RKO (cell line): Measurements from ENCODE around the gene ATP6V1G2.

ENCODE experiments used
- DNase-seq: peaks from one replicate; pipeline ENCODE4 v3.0.0-alpha.2; 2016; ENCODE audit warnings: low spot score

Gene ATP6V1G2

DNA sequence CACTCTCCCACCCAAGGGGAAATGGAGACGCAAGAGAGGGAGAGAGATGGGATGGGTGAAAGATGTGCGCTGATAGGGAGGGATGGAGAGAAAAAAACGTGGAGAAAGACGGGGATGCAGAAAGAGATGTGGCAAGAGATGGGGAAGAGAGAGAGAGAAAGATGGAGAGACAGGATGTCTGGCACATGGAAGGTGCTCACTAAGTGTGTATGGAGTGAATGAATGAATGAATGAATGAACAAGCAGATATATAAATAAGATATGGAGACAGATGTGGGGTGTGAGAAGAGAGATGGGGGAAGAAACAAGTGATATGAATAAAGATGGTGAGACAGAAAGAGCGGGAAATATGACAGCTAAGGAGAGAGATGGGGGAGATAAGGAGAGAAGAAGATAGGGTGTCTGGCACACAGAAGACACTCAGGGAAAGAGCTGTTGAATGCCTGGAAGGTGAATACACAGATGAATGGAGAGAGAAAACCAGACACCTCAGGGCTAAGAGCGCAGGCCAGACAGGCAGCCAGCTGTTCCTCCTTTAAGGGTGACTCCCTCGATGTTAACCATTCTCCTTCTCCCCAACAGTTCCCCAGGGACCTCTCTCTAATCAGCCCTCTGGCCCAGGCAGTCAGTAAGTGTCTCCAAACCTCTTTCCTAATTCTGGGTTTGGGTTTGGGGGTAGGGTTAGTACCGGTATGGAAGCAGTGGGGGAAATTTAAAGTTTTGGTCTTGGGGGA, 29.7 kb upstream of the ATP6V1G2 start:
- no peak for DNase-seq

DNA sequence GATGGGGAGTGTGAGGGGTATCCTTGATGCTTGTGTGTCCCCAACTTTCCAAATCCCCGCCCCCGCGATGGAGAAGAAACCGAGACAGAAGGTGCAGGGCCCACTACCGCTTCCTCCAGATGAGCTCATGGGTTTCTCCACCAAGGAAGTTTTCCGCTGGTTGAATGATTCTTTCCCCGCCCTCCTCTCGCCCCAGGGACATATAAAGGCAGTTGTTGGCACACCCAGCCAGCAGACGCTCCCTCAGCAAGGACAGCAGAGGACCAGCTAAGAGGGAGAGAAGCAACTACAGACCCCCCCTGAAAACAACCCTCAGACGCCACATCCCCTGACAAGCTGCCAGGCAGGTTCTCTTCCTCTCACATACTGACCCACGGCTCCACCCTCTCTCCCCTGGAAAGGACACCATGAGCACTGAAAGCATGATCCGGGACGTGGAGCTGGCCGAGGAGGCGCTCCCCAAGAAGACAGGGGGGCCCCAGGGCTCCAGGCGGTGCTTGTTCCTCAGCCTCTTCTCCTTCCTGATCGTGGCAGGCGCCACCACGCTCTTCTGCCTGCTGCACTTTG, 29.0 kb upstream of the ATP6V1G2 start, which contains the start of gene TNF:
Gene TNF, plus strand, starts transcription at position 231 of the 567 bp plus-strand sequence. Its CDS starts 177 bp downstream, at position 408.
- DNase-seq = no peak

DNA sequence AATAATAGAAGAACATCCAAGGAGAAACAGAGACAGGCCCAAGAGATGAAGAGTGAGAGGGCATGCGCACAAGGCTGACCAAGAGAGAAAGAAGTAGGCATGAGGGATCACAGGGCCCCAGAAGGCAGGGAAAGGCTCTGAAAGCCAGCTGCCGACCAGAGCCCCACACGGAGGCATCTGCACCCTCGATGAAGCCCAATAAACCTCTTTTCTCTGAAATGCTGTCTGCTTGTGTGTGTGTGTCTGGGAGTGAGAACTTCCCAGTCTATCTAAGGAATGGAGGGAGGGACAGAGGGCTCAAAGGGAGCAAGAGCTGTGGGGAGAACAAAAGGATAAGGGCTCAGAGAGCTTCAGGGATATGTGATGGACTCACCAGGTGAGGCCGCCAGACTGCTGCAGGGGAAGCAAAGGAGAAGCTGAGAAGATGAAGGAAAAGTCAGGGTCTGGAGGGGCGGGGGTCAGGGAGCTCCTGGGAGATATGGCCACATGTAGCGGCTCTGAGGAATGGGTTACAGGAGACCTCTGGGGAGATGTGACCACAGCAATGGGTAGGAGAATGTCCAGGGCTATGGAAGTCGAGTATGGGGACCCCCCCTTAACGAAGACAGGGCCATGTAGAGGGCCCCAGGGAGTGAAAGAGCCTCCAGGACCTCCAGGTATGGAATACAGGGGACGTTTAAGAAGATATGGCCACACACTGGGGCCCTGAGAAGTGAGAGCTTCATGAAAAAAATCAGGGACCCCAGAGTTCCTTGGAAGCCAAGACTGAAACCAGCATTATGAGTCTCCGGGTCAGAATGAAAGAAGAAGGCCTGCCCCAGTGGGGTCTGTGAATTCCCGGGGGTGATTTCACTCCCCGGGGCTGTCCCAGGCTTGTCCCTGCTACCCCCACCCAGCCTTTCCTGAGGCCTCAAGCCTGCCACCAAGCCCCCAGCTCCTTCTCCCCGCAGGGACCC, 28.0 kb upstream of the ATP6V1G2 start:
- no peak for DNase-seq

GRCh38 chr6:31573239-31574105, 27.1 kb upstream of the ATP6V1G2 start:
- DNase-seq = no peak

DNA sequence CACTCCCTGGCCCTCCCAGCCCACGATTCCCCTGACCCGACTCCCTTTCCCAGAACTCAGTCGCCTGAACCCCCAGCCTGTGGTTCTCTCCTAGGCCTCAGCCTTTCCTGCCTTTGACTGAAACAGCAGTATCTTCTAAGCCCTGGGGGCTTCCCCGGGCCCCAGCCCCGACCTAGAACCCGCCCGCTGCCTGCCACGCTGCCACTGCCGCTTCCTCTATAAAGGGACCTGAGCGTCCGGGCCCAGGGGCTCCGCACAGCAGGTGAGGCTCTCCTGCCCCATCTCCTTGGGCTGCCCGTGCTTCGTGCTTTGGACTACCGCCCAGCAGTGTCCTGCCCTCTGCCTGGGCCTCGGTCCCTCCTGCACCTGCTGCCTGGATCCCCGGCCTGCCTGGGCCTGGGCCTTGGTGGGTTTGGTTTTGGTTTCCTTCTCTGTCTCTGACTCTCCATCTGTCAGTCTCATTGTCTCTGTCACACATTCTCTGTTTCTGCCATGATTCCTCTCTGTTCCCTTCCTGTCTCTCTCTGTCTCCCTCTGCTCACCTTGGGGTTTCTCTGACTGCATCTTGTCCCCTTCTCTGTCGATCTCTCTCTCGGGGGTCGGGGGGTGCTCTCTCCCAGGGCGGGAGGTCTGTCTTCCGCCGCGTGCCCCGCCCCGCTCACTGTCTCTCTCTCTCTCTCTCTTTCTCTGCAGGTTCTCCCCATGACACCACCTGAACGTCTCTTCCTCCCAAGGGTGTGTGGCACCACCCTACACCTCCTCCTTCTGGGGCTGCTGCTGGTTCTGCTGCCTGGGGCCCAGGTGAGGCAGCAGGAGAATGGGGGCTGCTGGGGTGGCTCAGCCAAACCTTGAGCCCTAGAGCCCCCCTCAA, 25.9 kb upstream of the ATP6V1G2 start, which contains the start of gene LTA:
Gene LTA, plus strand, starts transcription at position 249 of the 871 bp plus-strand sequence. Its CDS starts 454 bp downstream, at position 703.
- DNase-seq = no peak

- no peak for DNase-seq
Observed at GRCh38 chr6:31569861-31570536, 23.6 kb upstream of the ATP6V1G2 start.

- no peak for DNase-seq
Observed at GRCh38 chr6:31568537-31568961, 22.1 kb upstream of the ATP6V1G2 start.

GRCh38 chr6:31567531-31568370, 21.3 kb upstream of the ATP6V1G2 start:
- DNase-seq = no peak

DNA sequence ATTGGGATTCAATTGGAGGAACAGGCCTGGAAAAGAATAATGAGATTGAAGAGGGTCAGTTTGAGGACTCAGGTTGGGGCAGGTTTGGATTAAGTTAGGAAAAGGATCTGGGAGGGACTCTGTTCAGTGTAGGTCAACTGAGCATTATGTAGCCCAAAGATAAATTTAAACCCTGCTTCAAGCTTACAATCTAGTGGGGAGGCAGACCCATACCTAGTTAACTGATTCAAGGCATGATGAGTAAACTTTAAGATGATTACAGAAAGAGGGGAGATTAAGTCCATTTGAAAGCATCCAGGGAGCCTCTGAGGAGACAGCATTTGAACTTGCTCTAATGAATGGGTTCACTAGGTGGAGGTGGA, 14.3 kb upstream of the ATP6V1G2 start:
- DNase-seq = no peak

GRCh38 chr6:31559958-31560696, 13.7 kb upstream of the ATP6V1G2 start:
- no peak for DNase-seq

- DNase-seq = no peak
Observed at GRCh38 chr6:31559606-31559957, 13.2 kb upstream of the ATP6V1G2 start.

DNA sequence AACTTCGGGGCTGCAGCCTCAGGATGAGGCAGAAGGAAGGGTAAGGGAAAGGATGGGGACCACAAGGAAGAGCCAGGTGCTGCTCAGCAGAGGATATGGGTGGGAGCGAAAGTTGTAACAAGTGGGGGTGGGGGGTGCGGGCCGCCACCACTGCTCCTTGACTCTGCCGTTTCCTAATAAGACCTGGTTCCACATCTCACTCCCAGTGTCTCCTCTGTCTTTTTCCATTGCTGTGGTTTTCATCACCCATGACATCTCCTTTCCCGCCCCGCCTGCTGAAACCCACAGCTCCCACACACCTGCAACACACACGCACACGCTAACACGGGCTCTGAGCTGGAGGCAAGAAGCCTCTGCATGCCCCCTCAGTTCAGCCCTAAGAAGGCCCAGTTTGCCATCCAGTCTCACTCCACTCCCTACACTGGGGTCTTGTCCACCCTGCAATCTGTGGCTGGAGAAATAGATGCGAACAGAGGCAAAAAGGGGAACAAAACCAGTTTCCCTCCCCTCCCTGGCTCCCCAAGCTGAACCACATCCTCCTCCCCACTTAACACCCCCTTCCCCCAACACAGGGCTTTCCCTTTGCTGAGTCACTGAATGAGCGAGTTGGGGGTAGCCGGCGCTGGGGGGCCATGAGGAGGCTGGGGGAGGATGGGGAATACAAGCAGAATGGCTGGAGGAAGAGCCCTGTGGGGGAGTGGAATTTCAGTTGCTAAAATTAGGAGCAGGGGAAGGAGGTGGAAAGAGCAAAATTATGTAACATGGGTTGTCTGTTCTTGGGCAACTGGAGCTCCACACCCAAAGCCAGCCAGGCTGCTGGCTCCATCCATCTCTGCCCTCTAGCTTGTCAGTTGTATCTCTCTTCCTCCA, 12.5 kb upstream of the ATP6V1G2 start:
- DNase-seq = no peak

- DNase-seq = no peak
Observed at GRCh38 chr6:31558318-31558625, 11.9 kb upstream of the ATP6V1G2 start.

GRCh38 chr6:31557443-31558317, 11.3 kb upstream of the ATP6V1G2 start:
- DNase-seq = no peak

- DNase-seq = no peak
Observed at GRCh38 chr6:31556307-31556706, 9.9 kb upstream of the ATP6V1G2 start.

DNA sequence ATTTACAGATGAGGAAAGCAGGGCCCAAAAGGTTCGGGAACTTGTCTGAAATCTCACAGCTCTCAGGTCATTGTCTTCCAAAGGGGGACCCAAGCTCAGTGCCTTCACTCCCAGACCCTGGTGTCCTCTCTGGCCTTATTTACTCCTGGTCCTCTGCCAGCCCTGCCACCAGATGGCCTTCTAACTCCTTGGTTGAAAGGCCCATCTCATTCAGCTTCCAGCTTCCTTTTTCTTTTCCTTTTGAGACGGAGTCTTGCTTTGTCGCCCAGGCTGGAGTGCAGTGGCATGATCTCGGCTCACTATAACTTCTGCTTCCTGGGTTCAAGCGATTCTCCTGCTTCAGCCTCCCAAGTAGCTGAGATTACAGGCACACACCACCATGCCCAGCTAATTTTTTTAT, 5.0 kb upstream of the ATP6V1G2 start:
- peak; percentile 62 for DNase-seq

DNA sequence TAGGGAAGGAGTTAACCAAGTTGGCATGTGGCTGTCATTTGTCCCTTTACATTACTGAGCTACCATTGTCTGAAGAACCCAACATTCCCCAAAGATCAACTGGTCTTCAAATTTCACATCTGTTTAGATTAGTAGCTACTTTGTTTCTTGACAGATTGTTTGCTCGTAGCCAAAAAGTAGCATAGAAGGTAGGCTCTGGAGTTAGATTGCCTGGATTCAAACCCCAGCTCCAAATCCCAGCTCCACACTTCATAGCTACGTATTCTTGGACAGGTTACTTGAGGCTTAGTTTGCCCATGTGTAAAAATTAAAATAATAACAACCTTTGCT, 2.1 kb upstream of the ATP6V1G2 start:
- DNase-seq = no peak
